ENCODE results near the gene ZNF331.
A peak's percentile ranks its signal among the peaks of the same experiment; 100 is the strongest.
"Not testable (repeated sequence)": the region's sequence is repeated elsewhere in the genome, so short reads cannot be mapped to it uniquely, and the experiment has no call there.

ZNF331 gene

GRCh38 chr19:53537521-53538377 lies at the start of gene ZNF331:
Gene ZNF331 (plus strand): TSS chr19:53538145. CDS start chr19:53569377, 31,232 bp downstream.
- peak; percentile 70 for DNase-seq (ENCODE audit: low spot score)

- no peak for DNase-seq (ENCODE audit: low spot score)
Measured at GRCh38 chr19:53492153-53492552, 45.8 kb upstream of the ZNF331 start.

- not testable (repeated sequence) for DNase-seq (ENCODE audit: low spot score)
Measured at GRCh38 chr19:53497311-53498023, 40.5 kb upstream of the ZNF331 start.

GRCh38 chr19:53498024-53498395 lies 39.9 kb upstream of the ZNF331 start:
- not testable (repeated sequence) for DNase-seq (ENCODE audit: low spot score)

GRCh38 chr19:53503151-53503550 lies 34.8 kb upstream of the ZNF331 start:
- not testable (repeated sequence) for DNase-seq (ENCODE audit: low spot score)

- DNase-seq (ENCODE audit: low spot score): not testable (repeated sequence)
Measured at GRCh38 chr19:53503671-53504364, 34.1 kb upstream of the ZNF331 start.

GRCh38 chr19:53504365-53504703 lies 33.6 kb upstream of the ZNF331 start:
- not testable (repeated sequence) for DNase-seq (ENCODE audit: low spot score)

- DNase-seq (ENCODE audit: low spot score): no peak
Measured at GRCh38 chr19:53504885-53505284, 33.1 kb upstream of the ZNF331 start.

- no peak for DNase-seq (ENCODE audit: low spot score)
Measured at GRCh38 chr19:53506728-53507127, 31.2 kb upstream of the ZNF331 start.

- DNase-seq (ENCODE audit: low spot score): no peak
Measured at GRCh38 chr19:53507523-53508442, 30.2 kb upstream of the ZNF331 start.

- no peak for DNase-seq (ENCODE audit: low spot score)
Measured at GRCh38 chr19:53509443-53509842, 28.5 kb upstream of the ZNF331 start.

GRCh38 chr19:53509845-53510244 lies 28.1 kb upstream of the ZNF331 start:
- DNase-seq (ENCODE audit: low spot score): no peak

GRCh38 chr19:53511357-53511756 lies 26.6 kb upstream of the ZNF331 start:
- no peak for DNase-seq (ENCODE audit: low spot score)

GRCh38 chr19:53511933-53512374 lies 26.0 kb upstream of the ZNF331 start:
- DNase-seq (ENCODE audit: low spot score): no peak

GRCh38 chr19:53515047-53515446 lies 22.9 kb upstream of the ZNF331 start:
- DNase-seq (ENCODE audit: low spot score): not testable (repeated sequence)

GRCh38 chr19:53517114-53517741 lies 20.7 kb upstream of the ZNF331 start:
- no peak for DNase-seq (ENCODE audit: low spot score)

GRCh38 chr19:53518121-53518520 lies 19.8 kb upstream of the ZNF331 start:
- DNase-seq (ENCODE audit: low spot score): no peak

- DNase-seq (ENCODE audit: low spot score): no peak
Measured at GRCh38 chr19:53518716-53519115, 19.2 kb upstream of the ZNF331 start.

GRCh38 chr19:53519446-53519845 lies 18.5 kb upstream of the ZNF331 start:
- DNase-seq (ENCODE audit: low spot score): no peak

GRCh38 chr19:53520163-53520546 lies 17.8 kb upstream of the ZNF331 start:
- no peak for DNase-seq (ENCODE audit: low spot score)

All from hematopoietic multipotent progenitor cell treated with erythropoietin and hydrocortisone succinate and interleukin-3 and kit ligand, for 15 days (in vitro differentiated cells).